Testis (tissue), 3 donors: Measurements from ENCODE around the gene COQ8A. TPM values are rescaled to one million over a fixed set of nuclear protein-coding genes. Genes with fewer than 3 reads are reported as not detected.

Source experiments
- DNase-seq: peaks from one replicate; pipeline ENCODE4 v3.0.0-alpha.2; 2019
- H3K27ac ChIP-seq, 2 donors: fragments of 200-600 bp; sonication (generic); one replicate each; pipeline ENCODE4 v1.5.1; 2019
- H3K27me3 ChIP-seq: fragments of 200-600 bp; sonication (generic); one replicate; pipeline ENCODE4 v1.5.1; 2019
- H3K36me3 ChIP-seq: fragments of 200-600 bp; sonication (generic); one replicate; pipeline ENCODE4 v1.5.1; 2017; ENCODE audit warnings: low read depth; ENCODE audit errors: missing control alignments
- H3K4me1 ChIP-seq: fragments of 200-600 bp; sonication (generic); one replicate; pipeline ENCODE4 v1.5.1; 2019
- H3K4me3 ChIP-seq, 2 donors: fragments of 200-600 bp; sonication (generic); one replicate each; pipeline ENCODE4 v1.5.1; 2017 to 2019
- H3K9me3 ChIP-seq: fragments of 200-600 bp; sonication (generic); one replicate; pipeline ENCODE4 v1.5.1; 2017
- CTCF ChIP-seq, 3 experiments: fragments of 450-650 bp in 2 of 3; fragments of 200-600 bp in 1 of 3; sonication (generic) in 1 of 3; IDR thresholded peaks; one replicate each; pipeline ENCODE4 v1.5.1; 2016 to 2019; ENCODE audit warnings: antibody characterized with exemption in 3 of 3, mild to moderate bottlenecking in 2 of 3, moderate library complexity in 1 of 3
- POLR2A ChIP-seq: fragments of 450-650 bp; IDR thresholded peaks from one replicate; pipeline ENCODE4 v1.6.1; 2017; ENCODE audit warnings: antibody characterized with exemption, mild to moderate bottlenecking, moderate library complexity
- WGBS, 2 donors: methylation state at CpG; one replicate each; pipeline ENCODE4 v1.1.5; 2018; 5-methylcytosine and 5-hydroxymethylcytosine counted together
- intact Hi-C: fragments of 100-400 bp; cut with DNase I; formaldehyde crosslinking; loops from one replicate; pipeline ENCODE4 v1.15.1; 2023; ENCODE audit warnings: low total_unique reads
- polyA plus RNA-seq: library from polyadenylated mRNA; stranded (reverse); fragments of 350-450 nt; fragmentation: Illumina TruSeq; extraction: RNeasy Lipid Tissue Mini Kit (QIAGEN cat#74804); gene quantifications from one replicate; pipeline ENCODE4 v1.2.3, GENCODE V29; 2014; ENCODE audit warnings: low read depth, low replicate concordance; ENCODE audit not compliant: insufficient read depth
- total RNA-seq, 2 donors: library from RNA; depleted of rRNA; stranded (reverse); fragments of >200 nt; gene quantifications; one replicate each; pipeline ENCODE4 v1.2.3, GENCODE V29; 2016

Gene COQ8A
- total and polyA plus RNA-seq, 3 donors from 2014 or later, result 34.4 to 46.8 (median 39.2) TPM

DNA sequence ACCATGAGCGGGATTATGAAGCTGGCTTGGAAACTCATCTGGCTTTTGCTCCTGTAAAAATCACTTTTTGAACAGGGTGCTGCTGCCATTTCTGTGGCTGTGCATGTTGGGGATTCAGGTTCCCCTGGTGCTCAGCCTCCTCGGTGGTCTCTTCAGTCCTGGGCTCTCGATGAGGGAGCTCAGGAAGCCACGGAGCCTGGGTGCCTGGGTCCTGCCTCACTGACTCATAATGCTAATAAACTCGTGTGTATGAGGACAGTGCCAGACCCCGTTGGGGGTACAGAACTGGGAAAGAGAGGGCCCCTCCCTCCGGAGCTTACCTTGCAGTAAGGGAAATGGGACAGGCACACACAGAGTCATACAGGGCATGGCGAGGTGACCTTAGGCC, 5.8 kb downstream of the COQ8A start:
- no peak overlapping the region for H3K27ac ChIP-seq
- intact Hi-C loops, result no loop called here
- H3K4me1 ChIP-seq, result peaks cover 16% of the 10 kb centered on the region
- DNase-seq, result no peak
- no peaks in the 10 kb centered on the region for H3K36me3 ChIP-seq
- WGBS, 2 donors, result 91% methylated on average over 8 of the region's 8 CpGs
- H3K4me3 ChIP-seq, result no peak overlapping the region
- H3K9me3 ChIP-seq, result no peaks in the 10 kb centered on the region
- no peak for TF ChIP-seq CTCF (IDR thresholded peaks at IDR 0.05)
- no peaks in the 10 kb centered on the region for H3K27me3 ChIP-seq

DNA sequence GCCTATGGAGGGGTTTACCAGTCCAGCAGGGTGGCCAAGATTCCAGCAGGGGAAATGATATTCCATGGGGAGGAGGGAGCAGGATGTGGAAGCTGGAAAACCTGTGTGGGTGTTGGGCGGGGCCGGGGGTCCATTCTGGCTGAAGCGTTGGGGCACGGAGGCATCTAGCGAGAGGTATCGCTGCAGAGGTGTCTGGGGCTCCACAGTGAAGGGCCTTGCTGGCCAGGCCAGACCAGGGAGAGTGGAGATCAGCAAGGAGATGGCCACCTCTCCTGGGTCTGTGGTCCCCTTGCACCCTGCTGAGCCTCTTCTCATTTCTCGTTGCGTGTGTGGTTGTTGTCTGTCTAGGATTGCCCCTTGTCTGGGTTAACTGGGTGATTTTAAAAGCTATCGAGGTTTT, 6.2 kb downstream of the COQ8A start:
- Histone ChIP-seq H3K4me1 (peaks cover 12% of the 10 kb centered on the region), H3K27ac (no peak overlapping the region)
- 92 to 94% methylated on average over 9 of the region's 9 CpGs for WGBS, 2 donors

GRCh38 chr1:226946841-226947240, 6.7 kb downstream of the COQ8A start:
- H3K36me3 ChIP-seq, result no peaks in the 10 kb centered on the region
- DNase-seq, result no peak
- TF ChIP-seq POLR2A, result no peak
- TF ChIP-seq CTCF (IDR thresholded peaks at IDR 0.05), result no peak
- H3K27ac ChIP-seq, result no peak overlapping the region
- H3K27me3 ChIP-seq, result no peaks in the 10 kb centered on the region
- H3K4me1 ChIP-seq, result peaks cover 6% of the 10 kb centered on the region
- intact Hi-C loops, result no loop called here
- no peak overlapping the region for H3K4me3 ChIP-seq
- no peaks in the 10 kb centered on the region for H3K9me3 ChIP-seq
- 91 to 96% methylated on average over 3 of the region's 3 CpGs for WGBS, 2 donors

More for the DNA sequence above, 6.2 kb downstream of the COQ8A start:
- TF ChIP-seq POLR2A (no peak), CTCF (IDR thresholded peaks at IDR 0.05) (no peak)
- H3K36me3 ChIP-seq, result no peaks in the 10 kb centered on the region
- no peak overlapping the region for H3K4me3 ChIP-seq
- no peaks in the 10 kb centered on the region for H3K27me3 ChIP-seq
- intact Hi-C loops, result no loop called here
- DNase-seq, result no peak
- no peaks in the 10 kb centered on the region for H3K9me3 ChIP-seq

DNA sequence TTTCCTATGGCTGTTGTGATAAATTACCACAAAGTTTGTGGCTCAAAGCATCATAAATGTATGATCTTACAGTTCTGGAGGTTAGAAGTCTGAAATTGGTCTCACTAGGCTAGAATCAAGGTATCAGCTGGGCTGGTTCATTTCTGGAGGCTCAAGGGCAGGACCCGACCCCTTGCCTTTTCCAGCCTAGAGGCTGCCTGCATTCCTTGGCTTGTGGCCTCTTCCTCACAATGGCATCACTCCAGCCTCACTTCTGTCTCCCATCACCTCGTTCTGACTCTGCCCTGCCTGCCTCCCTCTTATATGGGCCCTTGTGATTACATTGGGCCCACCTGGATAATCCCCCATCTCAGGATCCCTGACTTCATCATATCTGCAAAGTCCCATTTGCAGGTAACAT, 8.0 kb downstream of the COQ8A start:
- Histone ChIP-seq H3K4me3 (no peak overlapping the region), H3K27me3 (no peaks in the 10 kb centered on the region), H3K36me3 (no peaks in the 10 kb centered on the region), H3K9me3 (no peaks in the 10 kb centered on the region), H3K27ac (no peak overlapping the region), H3K4me1 (no peaks in the 10 kb centered on the region)
- intact Hi-C loops, result no loop called here
- TF ChIP-seq POLR2A (no peak), CTCF (IDR thresholded peaks at IDR 0.05) (no peak)
- 92% methylated on average over 2 of the region's 2 CpGs for WGBS, 2 donors
- DNase-seq, result no peak

DNA sequence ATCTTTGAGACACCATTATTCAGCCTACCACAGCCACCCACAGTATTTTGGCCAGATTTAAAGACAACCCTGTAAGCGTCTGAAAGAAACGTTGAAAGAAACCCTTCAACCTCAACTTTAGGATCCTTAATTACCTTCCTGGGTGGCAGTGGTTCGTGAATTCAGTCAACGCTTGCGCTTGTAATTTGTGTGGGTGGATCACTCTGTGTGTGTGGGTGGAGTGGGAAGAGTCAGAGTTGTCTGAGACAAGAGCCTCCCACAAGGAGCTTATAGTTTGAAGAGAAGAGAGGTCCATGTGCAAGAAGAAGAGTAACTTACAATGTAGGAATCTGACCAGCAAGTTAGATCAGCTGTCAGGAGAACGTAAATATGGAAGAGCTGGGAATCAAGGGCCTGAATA, 8.4 kb downstream of the COQ8A start:
- Histone ChIP-seq H3K9me3 (no peaks in the 10 kb centered on the region), H3K27me3 (no peaks in the 10 kb centered on the region), H3K4me1 (no peaks in the 10 kb centered on the region), H3K36me3 (no peaks in the 10 kb centered on the region), H3K27ac (no peak overlapping the region), H3K4me3 (no peak overlapping the region)
- WGBS, 2 donors, result 91 to 96% methylated on average over 6 of the region's 6 CpGs
- no peak for DNase-seq
- no peak for TF ChIP-seq CTCF (IDR thresholded peaks at IDR 0.05)
- TF ChIP-seq POLR2A, result no peak
- intact Hi-C loops, result no loop called here
